Tibial nerve (tissue), 4 donors: ENCODE measurements around the gene PRSS36. TPM values are rescaled to one million over a fixed set of nuclear protein-coding genes. Genes with fewer than 3 reads are reported as not detected.
A peak's percentile ranks its signal among the peaks of the same experiment; 100 is the strongest.

ENCODE experiments used
- DNase-seq, 2 donors: peaks; one replicate each; pipeline ENCODE4 v3.0.0-alpha.2; 2019; ENCODE audit warnings: low spot score in 2 of 2
- H3K27ac ChIP-seq, 4 donors: fragments of 200-600 bp; sonication (generic) in 3 of 4; one replicate each; pipeline ENCODE4 v1.5.1; 2017 to 2019; ENCODE audit warnings: mild to moderate bottlenecking in 1 of 4
- H3K27me3 ChIP-seq, 2 donors: fragments of 200-600 bp; sonication (generic) in 1 of 2; one replicate each; pipeline versions ENCODE4 v1.5.1 to v1.6.0; 2017 to 2019
- H3K36me3 ChIP-seq, 3 donors: fragments of 200-600 bp; sonication (generic); one replicate each; pipeline ENCODE4 v1.5.1; 2018 to 2019
- H3K4me1 ChIP-seq, 4 donors: fragments of 200-600 bp; sonication (generic) in 3 of 4; one replicate each; pipeline ENCODE4 v1.5.1; 2017 to 2019
- H3K4me3 ChIP-seq, 4 donors: fragments of 200-600 bp; sonication (generic) in 3 of 4; one replicate each; pipeline ENCODE4 v1.5.1; 2017 to 2019; ENCODE audit warnings: mild to moderate bottlenecking in 1 of 4, moderate library complexity in 1 of 4
- H3K9me3 ChIP-seq, 4 donors: fragments of 200-600 bp; sonication (generic) in 3 of 4; one replicate each; pipeline ENCODE4 v1.5.1; 2017 to 2019
- EP300 ChIP-seq, 2 donors: sonication (generic); formaldehyde crosslinking; IDR thresholded peaks; one replicate each; pipeline ENCODE4 v1.6.1; 2017; ENCODE audit warnings: antibody characterized with exemption in 2 of 2, mild to moderate bottlenecking in 1 of 2
- POLR2A ChIP-seq, 2 donors: fragments of 450-650 bp; IDR thresholded peaks; one replicate each; pipeline ENCODE4 v1.6.1; 2017; ENCODE audit warnings: antibody characterized with exemption in 2 of 2, mild to moderate bottlenecking in 2 of 2, moderate library complexity in 2 of 2
- WGBS, 2 donors: methylation state at CpG; one replicate each; pipeline ENCODE4 v1.1.5; 2018; 5-methylcytosine and 5-hydroxymethylcytosine counted together
- total RNA-seq, 4 donors: library from RNA; depleted of rRNA; stranded (reverse); fragments of >200 nt; gene quantifications; one replicate each; pipeline ENCODE4 v1.1.0, GENCODE V29; 2016
- TF ChIP-seq, protein P1 (sequence below), 5 experiments: fragments of 200-600 bp in 3 of 5; fragments of 450-650 bp in 2 of 5; sonication (generic) in 3 of 5; IDR thresholded peaks; one replicate each; pipeline ENCODE4 v1.5.1; 2016 to 2019; ENCODE audit warnings: antibody characterized with exemption in 5 of 5, mild to moderate bottlenecking in 3 of 5, moderate library complexity in 2 of 5

PRSS36 gene
- total RNA-seq, 4 donors from 2014 or later = 6.5 to 21.3 (median 10.8) TPM

DNA sequence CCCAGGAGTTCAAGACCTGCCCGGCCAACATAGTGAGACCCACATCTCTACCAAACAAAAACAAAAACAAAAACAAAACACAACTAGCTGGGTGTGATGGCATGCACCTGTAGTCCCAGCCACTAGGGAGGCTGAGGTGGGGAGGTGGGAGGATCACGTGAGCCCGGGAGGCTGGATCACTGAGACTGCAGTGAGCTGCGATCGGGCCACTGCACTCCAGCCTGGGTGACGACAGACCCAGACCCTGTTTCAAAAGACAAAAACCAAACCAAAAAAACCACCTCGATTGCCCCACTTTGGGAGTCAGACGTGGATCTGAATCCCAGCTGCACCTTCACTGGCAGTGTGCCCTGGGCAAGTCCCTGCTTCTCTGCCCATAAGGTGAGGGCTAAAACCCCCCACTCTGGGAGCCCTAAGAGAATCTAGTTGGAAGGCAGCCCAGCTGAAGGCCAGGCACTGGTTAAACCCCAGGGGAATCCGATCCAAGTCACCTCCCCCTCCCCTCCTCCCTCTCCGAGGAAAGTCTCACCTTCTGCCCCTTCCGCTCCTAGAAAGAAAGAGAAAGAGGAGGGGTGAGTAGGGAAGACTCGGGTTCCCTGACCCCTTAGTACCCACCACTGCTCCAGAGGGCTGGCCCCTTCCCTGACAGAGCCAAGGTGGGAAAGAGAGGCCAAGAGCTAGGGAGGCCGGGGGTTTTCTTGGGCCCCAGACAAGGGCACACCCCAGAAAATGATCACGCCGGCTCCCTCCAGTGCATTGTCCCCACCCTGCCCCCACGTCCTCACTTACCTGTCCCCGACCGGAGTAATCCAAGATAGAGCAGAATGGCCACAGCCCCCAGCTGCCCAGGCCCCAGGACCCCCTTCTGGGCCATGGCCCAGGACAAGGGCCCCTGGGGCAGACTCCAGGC is 15.0 kb downstream of the PRSS36 start:
- H3K27ac ChIP-seq = peak overlapping the region in 1 of 4 donors; percentile 76
- DNase-seq = no peak
- H3K27me3 ChIP-seq = peaks cover 0 to 19% of the 10 kb centered on the region in 2 donors
- H3K4me1 ChIP-seq = peaks cover 0 to 23% (median 0%) of the 10 kb centered on the region in 4 donors
- 21 to 22% methylated on average over 17 to 18 of the region's 18 CpGs for WGBS, 2 donors
- H3K9me3 ChIP-seq = no peaks in the 10 kb centered on the region
- peak overlapping the region in 1 of 4 donors; percentile 25 for H3K4me3 ChIP-seq
- TF ChIP-seq POLR2A (IDR thresholded peaks at IDR 0.05) = no peak
- no peak for TF ChIP-seq EP300 (IDR thresholded peaks at IDR 0.05)
- TF ChIP-seq, protein P1, sequence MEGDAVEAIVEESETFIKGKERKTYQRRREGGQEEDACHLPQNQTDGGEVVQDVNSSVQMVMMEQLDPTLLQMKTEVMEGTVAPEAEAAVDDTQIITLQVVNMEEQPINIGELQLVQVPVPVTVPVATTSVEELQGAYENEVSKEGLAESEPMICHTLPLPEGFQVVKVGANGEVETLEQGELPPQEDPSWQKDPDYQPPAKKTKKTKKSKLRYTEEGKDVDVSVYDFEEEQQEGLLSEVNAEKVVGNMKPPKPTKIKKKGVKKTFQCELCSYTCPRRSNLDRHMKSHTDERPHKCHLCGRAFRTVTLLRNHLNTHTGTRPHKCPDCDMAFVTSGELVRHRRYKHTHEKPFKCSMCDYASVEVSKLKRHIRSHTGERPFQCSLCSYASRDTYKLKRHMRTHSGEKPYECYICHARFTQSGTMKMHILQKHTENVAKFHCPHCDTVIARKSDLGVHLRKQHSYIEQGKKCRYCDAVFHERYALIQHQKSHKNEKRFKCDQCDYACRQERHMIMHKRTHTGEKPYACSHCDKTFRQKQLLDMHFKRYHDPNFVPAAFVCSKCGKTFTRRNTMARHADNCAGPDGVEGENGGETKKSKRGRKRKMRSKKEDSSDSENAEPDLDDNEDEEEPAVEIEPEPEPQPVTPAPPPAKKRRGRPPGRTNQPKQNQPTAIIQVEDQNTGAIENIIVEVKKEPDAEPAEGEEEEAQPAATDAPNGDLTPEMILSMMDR (IDR thresholded peaks at IDR 0.05) = no peak
- H3K36me3 ChIP-seq = peaks cover 0 to 36% (median 0%) of the 10 kb centered on the region in 3 donors

DNA sequence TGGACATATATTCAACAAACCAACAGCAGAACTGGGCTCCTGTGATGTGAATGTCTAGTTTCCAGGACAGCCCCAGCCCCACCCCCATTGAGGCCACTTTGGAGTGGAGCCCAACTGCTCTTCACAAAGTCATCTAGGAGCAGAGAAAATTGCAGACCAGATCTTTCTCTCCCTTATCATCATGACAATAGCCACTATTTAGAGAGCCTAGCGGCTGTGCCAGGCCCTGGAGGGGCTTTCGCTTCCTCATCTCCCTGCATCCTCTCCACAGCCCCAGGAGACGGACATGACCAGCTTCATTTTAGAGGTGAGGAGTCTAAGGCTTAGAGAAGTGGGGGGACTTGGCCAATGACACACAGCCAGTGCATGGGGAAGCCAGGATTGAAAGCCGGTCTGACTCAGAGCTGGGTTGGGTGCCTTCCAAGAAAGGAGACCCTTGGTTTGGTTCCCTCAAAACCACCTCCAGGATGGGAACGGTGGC is 15.7 kb downstream of the PRSS36 start:
- H3K4me3 ChIP-seq = peak overlapping the region in 1 of 4 donors; percentile 12
- TF ChIP-seq, protein P1 (IDR thresholded peaks at IDR 0.05) = no peak
- TF ChIP-seq EP300 (IDR thresholded peaks at IDR 0.05) (no peak), POLR2A (IDR thresholded peaks at IDR 0.05) (no peak)

DNA sequence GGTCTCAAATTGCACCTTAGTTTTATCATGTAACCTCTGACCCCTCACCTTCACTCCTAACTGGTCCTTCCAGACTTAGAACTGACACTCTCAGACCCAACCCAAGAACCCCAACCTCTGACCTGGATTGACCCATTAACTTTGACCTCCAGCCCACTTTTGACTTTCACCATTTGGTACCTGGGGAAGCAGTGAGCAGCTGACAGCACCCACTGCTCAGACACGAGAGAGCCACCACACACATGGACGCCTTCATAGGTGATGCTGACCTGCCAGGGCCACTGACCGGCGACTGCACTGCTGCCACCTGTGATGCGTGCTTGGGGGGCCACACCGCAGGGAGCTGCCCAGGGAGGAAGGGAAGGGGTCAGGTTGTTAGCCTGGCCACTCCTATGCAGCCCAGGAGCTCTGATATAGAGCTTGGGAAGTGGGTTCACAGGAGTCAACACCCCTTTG is 16.8 kb downstream of the PRSS36 start:
- H3K36me3 ChIP-seq = peaks cover 0 to 54% (median 0%) of the 10 kb centered on the region in 3 donors
- 85 to 93% methylated on average over 6 of the region's 6 CpGs for WGBS, 2 donors
- H3K27me3 ChIP-seq = peaks cover 0 to 19% of the 10 kb centered on the region in 2 donors
- no peak overlapping the region for H3K4me3 ChIP-seq
- no peaks in the 10 kb centered on the region for H3K9me3 ChIP-seq
- H3K27ac ChIP-seq = no peak overlapping the region
- DNase-seq = no peak
- peaks cover 0 to 35% (median under 1%) of the 10 kb centered on the region in 4 donors for H3K4me1 ChIP-seq
- TF ChIP-seq EP300 (IDR thresholded peaks at IDR 0.05) (no peak), POLR2A (IDR thresholded peaks at IDR 0.05) (no peak)
- TF ChIP-seq, protein P1 (IDR thresholded peaks at IDR 0.05) = no peak

More for the DNA sequence above, 15.7 kb downstream of the PRSS36 start:
- Histone ChIP-seq H3K9me3 (no peaks in the 10 kb centered on the region), H3K27me3 (peaks cover 0 to 19% of the 10 kb centered on the region in 2 donors), H3K27ac (peak overlapping the region in 1 of 4 donors; percentile 38), H3K36me3 (peaks cover 0 to 43% (median 0%) of the 10 kb centered on the region in 3 donors), H3K4me1 (peaks cover 0 to 28% (median 0%) of the 10 kb centered on the region in 4 donors)
- WGBS, 2 donors = 33 to 42% methylated on average over 5 of the region's 5 CpGs
- DNase-seq = no peak

DNA sequence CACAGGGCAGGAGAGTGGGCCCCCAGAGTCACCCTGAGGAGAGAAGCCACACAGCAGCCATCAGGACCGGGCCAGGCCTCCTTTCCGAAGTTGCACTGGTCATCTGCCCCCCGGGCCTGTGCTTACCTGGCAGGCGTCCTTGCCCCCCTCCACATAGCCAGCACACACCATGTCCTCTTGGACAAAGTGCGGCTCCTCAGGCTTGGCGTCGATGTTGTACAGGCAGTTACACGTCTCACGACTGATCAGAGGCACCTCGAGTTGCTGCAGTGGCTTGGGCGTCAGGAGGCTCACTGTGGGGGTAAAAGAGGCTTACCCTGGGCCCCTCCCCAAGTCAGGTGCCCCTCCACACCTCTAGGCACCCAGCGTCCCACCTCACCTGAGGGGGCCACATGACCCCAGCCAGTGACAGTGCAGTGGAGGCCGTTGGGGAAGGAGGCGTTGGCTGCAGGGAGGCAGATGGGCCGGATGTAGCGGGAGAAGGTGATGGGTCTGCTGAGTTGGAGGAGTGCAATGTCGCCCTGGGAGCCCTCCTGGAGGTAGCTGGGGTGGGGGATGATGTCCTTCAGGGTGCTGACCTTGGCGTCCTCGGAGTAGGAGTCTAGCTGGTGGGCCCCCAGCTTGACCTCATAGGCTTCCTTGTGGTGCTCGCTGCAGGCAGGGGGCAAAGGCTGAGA is 17.4 kb downstream of the PRSS36 start:
- no peak for TF ChIP-seq POLR2A (IDR thresholded peaks at IDR 0.05)
- TF ChIP-seq, protein P1 (IDR thresholded peaks at IDR 0.05) = no peak
- TF ChIP-seq EP300 (IDR thresholded peaks at IDR 0.05) = no peak
- Histone ChIP-seq H3K27ac (peak overlapping the region in 2 of 4 donors; percentile 41 to 85), H3K4me1 (peaks cover 0 to 41% (median 2%) of the 10 kb centered on the region in 4 donors), H3K36me3 (peaks cover 0 to 60% (median under 1%) of the 10 kb centered on the region in 3 donors), H3K9me3 (no peaks in the 10 kb centered on the region), H3K27me3 (peaks cover 0 to 19% of the 10 kb centered on the region in 2 donors), H3K4me3 (no peak overlapping the region)
- WGBS, 2 donors = 85 to 87% methylated on average over 18 to 20 of the region's 20 CpGs
- DNase-seq = no peak
